K562 (cell line): ENCODE measurements around the gene AIFM1. TPM values are rescaled to one million over a fixed set of nuclear protein-coding genes. Genes with fewer than 3 reads are reported as not detected.
A peak's percentile ranks its signal among the peaks of the same experiment; 100 is the strongest.

Source experiments
- CSDE1 ChIP-seq, 2 experiments: fragments of 450-650 bp; IDR thresholded peaks; 2 replicates each; pipeline ENCODE4 v1.6.1; 2016; ENCODE audit warnings: mild to moderate bottlenecking in 1 of 2
- E2F1 ChIP-seq: sonication (generic); formaldehyde crosslinking; IDR thresholded peaks from 2 replicates; pipeline ENCODE4 v1.8.1; 2023; ENCODE audit warnings: mild to moderate bottlenecking, missing genetic modification reagents, moderate library complexity
- E2F6 ChIP-seq, 2 experiments: IDR thresholded peaks; 2 replicates each; pipeline ENCODE4 v1.6.1; 2011; ENCODE audit warnings: borderline replicate concordance in 1 of 2, control low read depth in 1 of 2, low read depth in 1 of 2, low read length in 1 of 2, mild to moderate bottlenecking in 1 of 2, mixed read lengths in 1 of 2, moderate library complexity in 1 of 2; ENCODE audit not compliant: insufficient read depth in 1 of 2, insufficient read length in 1 of 2, poor library complexity in 1 of 2, severe bottlenecking in 1 of 2; ENCODE audit errors: extremely low read depth in 1 of 2
- ELF2 ChIP-seq: fragments of 250-450 bp; sonication (Bioruptor Pico); IDR thresholded peaks from 2 replicates; pipeline ENCODE4 v1.5.0; 2021; ENCODE audit warnings: mild to moderate bottlenecking
- HOMEZ ChIP-seq: fragments of 250-450 bp; sonication (Bioruptor Pico); IDR thresholded peaks from 2 replicates; pipeline ENCODE4 v1.4.0; 2020; ENCODE audit warnings: mild to moderate bottlenecking, moderate library complexity
- NBN ChIP-seq: fragments of 450-650 bp; IDR thresholded peaks from 2 replicates; pipeline ENCODE4 v1.6.1; 2016; ENCODE audit warnings: low read depth, mild to moderate bottlenecking
- NCOR1 ChIP-seq: fragments of 450-650 bp; IDR thresholded peaks from 2 replicates; pipeline ENCODE4 v1.6.1; 2016; ENCODE audit warnings: mild to moderate bottlenecking, moderate library complexity
- NFYB ChIP-seq: IDR thresholded peaks from 2 replicates; pipeline ENCODE4 v1.6.1; 2011; ENCODE audit warnings: mild to moderate bottlenecking, moderate library complexity; ENCODE audit not compliant: insufficient read length; ENCODE audit errors: extremely low read depth
- POLR2G ChIP-seq: fragments of 200-400 bp; formaldehyde crosslinking; IDR thresholded peaks from 2 replicates; pipeline ENCODE4 v1.6.1; 2017; ENCODE audit warnings: low read depth, mild to moderate bottlenecking, antibody characterized with exemption, low read length, moderate library complexity
- RBFOX2 ChIP-seq: fragments of 200-400 bp; formaldehyde crosslinking; IDR thresholded peaks from 2 replicates; pipeline ENCODE4 v1.6.1; 2017; ENCODE audit warnings: low read depth, mild to moderate bottlenecking, low read length, moderate library complexity
- TARDBP ChIP-seq: fragments of 450-650 bp; IDR thresholded peaks from 2 replicates; pipeline ENCODE4 v1.6.1; 2016
- YY1 ChIP-seq, 3 experiments: IDR thresholded peaks; 2 replicates each; pipeline ENCODE4 v1.6.1; 2011; ENCODE audit warnings: low read length in 2 of 3, mild to moderate bottlenecking in 2 of 3, moderate library complexity in 2 of 3, borderline replicate concordance in 1 of 3, control low read depth in 1 of 3, low read depth in 1 of 3; ENCODE audit not compliant: insufficient read depth in 3 of 3, insufficient replicate concordance in 2 of 3, control insufficient read depth in 1 of 3, insufficient read length in 1 of 3; ENCODE audit errors: extremely low read depth in 1 of 3
- ZNF124 ChIP-seq: sonication (generic); formaldehyde crosslinking; IDR thresholded peaks from 2 replicates; pipeline ENCODE4 v1.8.1; 2022; ENCODE audit warnings: missing genetic modification reagents
- ZNF134 ChIP-seq: fragments of 250-450 bp; sonication (Bioruptor Pico); conservative IDR thresholded peaks from 2 replicates; pipeline ENCODE4 v1.4.0; 2020
- ZNF197 ChIP-seq: fragments of 200-800 bp; sonication (Bioruptor generic); IDR thresholded peaks from 2 replicates; pipeline ENCODE4 v1.6.1; 2016; ENCODE audit warnings: low read depth, missing genetic modification characterization, missing compliant biosample characterization
- ZNF253 ChIP-seq: fragments of 250-450 bp; sonication (Bioruptor Pico); conservative IDR thresholded peaks from 2 replicates; pipeline ENCODE4 v1.6.1; 2021; ENCODE audit warnings: mild to moderate bottlenecking
- ZNF609 ChIP-seq: sonication (generic); formaldehyde crosslinking; IDR thresholded peaks from 2 replicates; pipeline ENCODE4 v1.8.1; 2023; ENCODE audit warnings: missing genetic modification reagents, mild to moderate bottlenecking, borderline replicate concordance
- ZSCAN32 ChIP-seq: fragments of 450-650 bp; formaldehyde crosslinking; IDR thresholded peaks from 2 replicates; pipeline ENCODE4 v1.4.0; 2020; ENCODE audit warnings: mild to moderate bottlenecking, moderate library complexity
- polyA plus RNA-seq, 8 experiments: library from polyadenylated mRNA; depleted of rRNA in 4 of 8; stranded (reverse) in 5 of 8; unstranded in 3 of 8; fragments of >200 nt; fragmentation: Nextera tagmentation in 2 of 8; fragmentation: Illumina TruSeq in 1 of 8; extraction: Ambion mirVana in 2 of 8; extraction: Trizol in 1 of 8; gene quantifications; 2 replicates each; pipeline versions ENCODE4 v1.2.1 to v1.2.3, GENCODE V29; 2011 to 2014; ENCODE audit warnings: inconsistent platforms in 1 of 8, missing spikeins in 1 of 8
- total RNA-seq, 7 experiments: library from RNA; depleted of rRNA in 6 of 7; stranded (reverse); fragments of >200 nt in 6 of 7; fragmentation: Illumina TruSeq in 2 of 7; extraction: Trizol in 2 of 7; gene quantifications; 2 replicates each; pipeline versions ENCODE4 v1.2.1 to v1.2.3, GENCODE V29; 2011 to 2021; ENCODE audit warnings: low replicate concordance in 1 of 7

AIFM1 gene
- total and polyA plus RNA-seq, 9 of the 15 experiments (the other 6 are each of a cell fraction or from before 2014, with no cell fraction given), result 51.0 to 117 (median 91.2) TPM

GRCh38 chrX:130110379-130111219 lies 55.0 kb downstream of the AIFM1 start, which contains the start of gene ELF4 (continued):
- TF ChIP-seq ZNF134 (CRISPR knock-in tag) (no peak), POLR2G (no peak), ZSCAN32 (no peak), NBN (no peak), TARDBP (no peak), RBFOX2 (peak; percentile 35), ZNF124 (CRISPR knock-in tag) (no peak), ELF2 (CRISPR knock-in tag) (no peak), NFYB (no peak), NCOR1 (no peak), E2F1 (CRISPR knock-in tag) (no peak), E2F6 (IDR thresholded peaks at IDR 0.05; ENCODE audit: borderline replicate concordance in 1 of 2, extremely low read depth in 1 of 2, insufficient read depth in 1 of 2, insufficient read length in 1 of 2, low read depth in 1 of 2, low read length in 1 of 2, poor library complexity in 1 of 2, severe bottlenecking in 1 of 2) (peak; percentile 57 to 83), ZNF609 (CRISPR knock-in tag) (no peak), CSDE1 (IDR thresholded peaks at IDR 0.05) (no peak), ZNF197 (CRISPR knock-in tag) (no peak), HOMEZ (CRISPR knock-in tag) (no peak), ZNF253 (CRISPR knock-in tag) (no peak), YY1 (IDR thresholded peaks at IDR 0.05; ENCODE audit: borderline replicate concordance in 1 of 3, control insufficient read depth in 1 of 3, extremely low read depth in 1 of 3, insufficient read depth in 3 of 3, insufficient read length in 1 of 3, insufficient replicate concordance in 2 of 3, low read depth in 1 of 3, low read length in 2 of 3) (peak in 1 of 3 experiments; percentile 29)
